ENCODE data around the gene MCM3.

Gene MCM3

GRCh38 chr6:52284460-52285176 is at the start of gene MCM3:
Gene MCM3, minus strand, starts transcription at chr6:52284742. Its CDS starts 68 bp downstream, at chr6:52284674.
- peak; percentile 73 to 87 for DNase-seq (ENCODE audit: low read depth in 2 of 2)

DNA sequence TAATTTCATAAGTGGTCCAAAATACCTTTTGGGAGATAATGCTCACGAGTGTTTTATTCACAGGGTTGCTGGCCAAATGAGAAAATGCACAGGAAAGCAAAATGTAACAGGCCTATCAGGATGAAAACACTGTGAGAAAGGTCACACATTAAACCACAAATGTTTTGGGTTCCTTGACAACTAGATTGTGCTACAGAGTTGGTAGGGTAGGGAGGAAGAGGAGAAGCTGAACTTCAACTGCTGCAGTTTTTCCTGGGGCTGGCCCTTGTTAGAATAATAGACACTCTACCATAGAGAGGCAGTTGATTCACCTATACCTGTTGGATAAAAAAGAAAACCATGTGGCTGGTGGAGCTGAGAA is 49.3 kb upstream of the MCM3 start:
- no peak for DNase-seq (ENCODE audit: low read depth in 2 of 2)

DNA sequence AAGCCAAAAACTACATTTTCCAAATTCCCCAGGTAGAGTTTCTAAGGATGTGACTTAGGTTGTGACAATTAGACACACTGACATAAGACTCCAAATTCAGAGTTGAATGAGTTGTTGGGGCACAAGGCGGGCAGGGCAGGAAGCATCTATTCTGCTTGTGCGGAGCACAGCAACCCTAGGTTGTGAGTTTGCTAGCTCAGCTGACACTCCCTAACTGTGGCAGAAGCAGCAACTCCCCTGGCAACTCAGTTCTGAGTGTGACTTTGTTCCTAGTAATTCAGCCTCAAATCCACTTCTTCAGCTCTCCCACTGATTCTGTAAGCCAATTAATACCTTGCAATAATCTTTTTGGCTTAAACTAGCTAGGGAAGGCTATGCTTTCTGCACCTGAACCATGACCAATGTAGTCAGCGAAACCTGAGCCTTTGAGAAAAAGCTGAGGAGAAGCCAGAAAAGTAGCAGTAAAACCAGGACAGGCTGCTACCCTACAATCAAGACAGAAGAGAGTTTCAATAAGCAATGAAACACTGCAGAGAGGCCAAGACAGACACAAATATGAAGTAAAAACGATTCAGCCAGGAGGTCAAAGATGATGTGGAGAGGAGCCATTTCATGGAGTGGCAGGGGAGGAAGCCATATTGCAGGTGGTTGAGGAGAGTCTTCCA is 47.4 kb upstream of the MCM3 start:
- DNase-seq (ENCODE audit: low read depth in 2 of 2): no peak

DNA sequence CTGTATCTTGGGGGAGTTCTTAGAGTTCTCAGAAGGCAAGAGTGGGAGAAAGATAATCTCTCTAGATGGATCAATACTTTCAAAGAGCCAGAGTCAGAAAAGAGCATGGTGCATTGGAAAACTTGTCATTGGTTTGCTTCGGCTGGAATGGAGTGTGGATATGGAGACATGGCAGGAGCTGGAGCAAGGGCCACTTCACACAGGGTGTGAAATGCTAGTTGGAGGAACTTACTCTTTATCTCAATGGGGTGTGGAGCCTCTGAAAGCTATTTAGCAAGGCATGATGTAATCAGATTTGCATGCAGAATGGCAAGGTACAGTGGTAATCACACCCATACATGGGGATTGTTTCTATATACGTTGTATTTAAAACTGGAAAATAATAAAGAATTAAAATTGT is 45.9 kb upstream of the MCM3 start:
- DNase-seq (ENCODE audit: low read depth in 2 of 2): no peak

- DNase-seq (ENCODE audit: low read depth in 2 of 2): no peak
Measured at GRCh38 chr6:52328729-52329128, 44.2 kb upstream of the MCM3 start.

- DNase-seq (ENCODE audit: low read depth in 2 of 2): no peak
Measured at GRCh38 chr6:52328303-52328662, 43.7 kb upstream of the MCM3 start.

GRCh38 chr6:52326540-52327364 is 42.2 kb upstream of the MCM3 start:
- DNase-seq (ENCODE audit: low read depth in 2 of 2): no peak

GRCh38 chr6:52325695-52326471 is 41.3 kb upstream of the MCM3 start:
- DNase-seq (ENCODE audit: low read depth in 2 of 2): no peak

DNA sequence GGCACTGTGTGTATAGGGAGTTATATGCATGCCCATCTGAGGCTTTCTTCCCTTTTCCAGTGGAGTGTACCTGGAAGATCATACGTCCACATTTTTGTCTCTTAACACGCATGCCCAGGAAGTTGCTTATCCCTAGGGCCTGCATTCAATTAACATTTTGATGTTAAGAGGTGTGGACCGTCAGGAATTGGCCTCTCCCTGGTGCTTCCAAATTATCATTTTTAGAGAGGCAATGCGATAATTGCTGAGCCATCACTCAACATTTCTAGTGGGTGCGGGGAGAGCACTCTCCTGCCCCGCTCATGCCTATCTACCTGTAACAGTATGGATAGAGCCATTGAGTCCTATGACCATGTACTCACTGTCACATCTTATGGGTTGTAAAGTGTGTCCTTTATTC is 39.6 kb upstream of the MCM3 start:
- DNase-seq (ENCODE audit: low read depth in 2 of 2): no peak

DNA sequence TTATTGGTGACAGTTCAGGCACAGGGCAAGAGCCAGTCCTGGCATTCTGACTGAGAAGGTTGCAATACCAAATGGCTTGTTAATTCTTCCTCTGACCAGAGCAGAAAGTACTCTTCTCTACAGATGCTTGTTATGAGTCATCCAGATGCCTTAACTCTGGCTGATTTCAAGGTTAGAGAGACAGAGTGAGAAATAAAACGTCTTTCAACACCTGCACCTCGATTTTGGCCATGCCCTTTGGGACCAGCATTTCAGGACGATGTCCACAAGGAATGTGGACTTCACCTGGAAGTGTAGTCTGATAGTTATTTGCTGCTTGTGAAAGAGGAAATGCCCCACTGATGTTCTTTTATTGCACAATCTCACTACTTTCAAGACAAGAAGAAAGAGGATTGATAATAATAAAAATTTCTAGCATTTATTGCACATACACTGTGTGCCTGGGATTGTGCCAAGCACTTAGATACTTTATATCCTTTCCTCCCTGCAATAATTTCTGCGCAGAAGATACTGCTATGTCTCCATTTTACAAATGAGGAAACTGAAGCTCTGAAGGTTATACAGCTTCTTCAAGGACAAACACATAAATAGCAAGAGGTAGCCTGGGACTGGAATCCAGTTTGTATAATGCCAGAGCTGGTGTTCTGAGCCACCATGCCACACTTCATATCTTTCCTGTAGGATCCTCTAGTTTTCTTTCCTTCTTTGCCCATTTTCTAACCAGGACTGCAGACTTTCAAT is 33.5 kb upstream of the MCM3 start:
- DNase-seq (ENCODE audit: low read depth in 2 of 2): no peak

DNA sequence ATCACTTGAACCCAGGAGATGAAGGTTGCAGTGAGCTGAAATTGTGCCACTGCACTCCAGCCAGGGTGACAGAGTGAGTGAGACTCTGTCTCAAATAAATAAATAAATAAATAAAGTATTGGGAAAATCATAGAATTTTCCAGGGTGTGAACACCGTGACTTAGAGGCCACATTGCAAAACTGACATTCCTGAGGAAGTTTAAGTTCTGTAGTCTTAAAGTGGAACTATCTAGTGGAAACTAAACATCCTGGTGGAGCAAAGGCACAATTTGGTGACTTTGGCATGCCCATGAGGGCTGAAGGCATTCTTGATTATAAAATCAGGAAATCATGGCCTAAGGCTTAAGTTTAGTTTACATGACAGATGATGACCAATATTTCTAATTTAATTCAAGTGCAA is 32.7 kb upstream of the MCM3 start:
- DNase-seq (ENCODE audit: low read depth in 2 of 2): no peak

DNA sequence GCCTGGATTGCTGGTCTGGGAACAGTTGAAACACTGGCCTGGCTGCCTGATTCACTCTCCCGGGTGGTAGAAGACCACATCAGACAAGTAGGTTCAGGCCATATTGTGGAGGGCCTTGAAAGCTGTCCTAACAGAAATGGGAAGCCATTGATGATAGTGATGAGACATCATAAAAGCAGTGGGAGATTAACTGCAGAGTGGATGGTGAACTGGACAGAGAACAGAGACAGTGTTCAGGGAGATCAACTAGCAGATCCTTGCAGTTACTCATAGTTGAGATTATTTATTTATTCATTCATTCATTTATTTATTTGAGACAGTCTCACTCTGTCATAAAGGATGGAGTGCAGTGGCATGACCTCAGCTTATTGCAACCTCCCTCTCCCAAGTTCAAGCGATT is 30.2 kb upstream of the MCM3 start:
- DNase-seq (ENCODE audit: low read depth in 2 of 2): no peak

DNA sequence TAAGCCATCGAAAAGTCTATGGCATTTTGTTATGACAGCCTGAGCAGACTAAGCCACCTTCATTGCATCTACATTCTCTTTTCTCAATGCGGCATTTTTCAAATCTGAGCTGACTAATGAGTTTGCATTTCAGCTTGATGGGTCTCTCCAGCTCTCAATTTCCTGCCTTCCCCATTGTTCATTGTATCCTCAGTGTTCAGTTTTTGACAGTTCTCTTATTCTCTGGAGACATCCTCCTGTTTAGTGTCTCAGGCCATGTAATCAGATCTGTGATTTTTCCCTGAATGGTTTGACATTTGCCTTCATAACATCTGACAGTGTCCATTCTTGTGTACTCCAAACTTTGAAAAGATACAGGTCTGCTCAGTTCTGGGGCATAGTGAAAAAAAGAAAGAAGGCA is 27.9 kb upstream of the MCM3 start:
- no peak for DNase-seq (ENCODE audit: low read depth in 2 of 2)

- DNase-seq (ENCODE audit: low read depth in 2 of 2): no peak
Measured at GRCh38 chr6:52310932-52311331, 26.4 kb upstream of the MCM3 start.

- no peak for DNase-seq (ENCODE audit: low read depth in 2 of 2)
Measured at GRCh38 chr6:52307900-52308372, 23.4 kb upstream of the MCM3 start.

- DNase-seq (ENCODE audit: low read depth in 2 of 2): no peak
Measured at GRCh38 chr6:52306972-52307870, 22.7 kb upstream of the MCM3 start.

- no peak for DNase-seq (ENCODE audit: low read depth in 2 of 2)
Measured at GRCh38 chr6:52305948-52306767, 21.6 kb upstream of the MCM3 start.

- no peak for DNase-seq (ENCODE audit: low read depth in 2 of 2)
Measured at GRCh38 chr6:52305411-52305810, 20.9 kb upstream of the MCM3 start.

DNA sequence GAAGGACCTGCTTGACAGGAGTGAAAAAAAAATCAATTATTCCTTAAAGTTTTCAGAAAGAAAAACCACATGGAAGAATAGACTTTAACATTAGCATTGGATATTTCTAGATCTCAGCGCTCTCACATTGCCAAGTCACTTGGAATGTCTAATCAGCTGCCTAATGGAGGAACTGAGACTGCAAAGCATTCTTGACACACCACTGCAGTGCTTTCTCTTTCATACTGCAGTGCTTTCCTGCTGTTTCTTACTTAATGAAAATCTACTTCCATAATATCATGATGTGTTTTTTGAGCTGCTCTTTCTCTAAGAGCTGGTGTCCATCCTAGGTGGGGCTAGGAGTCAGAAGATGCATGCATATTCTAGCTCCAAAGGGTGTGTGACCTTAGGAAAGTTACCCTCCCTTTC is 20.4 kb upstream of the MCM3 start:
- DNase-seq (ENCODE audit: low read depth in 2 of 2): no peak

All from stimulated activated CD4-positive, alpha-beta T cell treated with anti-CD3 and anti-CD28 coated beads, Interleukin-1b, Interleukin-23, amount 100 ng/mL, for 1 hour (primary cell).